Esophagus squamous epithelium (tissue), 5 donors: Measurements from ENCODE around the gene STARD13. TPM values are rescaled to one million over a fixed set of nuclear protein-coding genes. Genes with fewer than 3 reads are reported as not detected.

Experiments used
- DNase-seq: peaks from one replicate; lab custom pipeline; 2025; lab: John Stamatoyannopoulos, UW
- H3K27ac ChIP-seq, 4 donors: fragments of 200-600 bp; sonication (generic); one replicate each; pipeline ENCODE4 v1.5.1; 2016 to 2019; ENCODE audit warnings: mild to moderate bottlenecking in 1 of 4
- H3K27me3 ChIP-seq, 4 donors: fragments of 200-600 bp; sonication (generic); 1 replicate in 3 of 4; 2 replicates in 1 of 4; pipeline versions ENCODE4 v1.5.1 to v1.6.0; 2017 to 2021; ENCODE audit warnings: antibody characterized with exemption in 1 of 4
- H3K36me3 ChIP-seq, 3 donors: fragments of 200-600 bp; sonication (generic); one replicate each; pipeline ENCODE4 v1.5.1; 2016 to 2019
- H3K4me1 ChIP-seq, 3 donors: fragments of 200-600 bp; sonication (generic); one replicate each; pipeline ENCODE4 v1.5.1; 2017 to 2019
- H3K4me3 ChIP-seq, 4 donors: fragments of 200-600 bp; sonication (generic); 1 replicate in 3 of 4; 2 replicates in 1 of 4; pipeline ENCODE4 v1.5.1; 2016 to 2019; ENCODE audit warnings: mild to moderate bottlenecking in 2 of 4, moderate library complexity in 1 of 4
- H3K9me3 ChIP-seq, 3 donors: fragments of 200-600 bp; sonication (generic); one replicate each; pipeline ENCODE4 v1.5.1; 2016 to 2019
- CTCF ChIP-seq, 6 experiments: fragments of 450-650 bp in 4 of 6; fragments of 200-600 bp in 2 of 6; sonication (generic) in 2 of 6; IDR thresholded peaks; one replicate each; pipeline ENCODE4 v1.5.1; 2016 to 2019; ENCODE audit warnings: antibody characterized with exemption in 6 of 6, mild to moderate bottlenecking in 4 of 6, moderate library complexity in 4 of 6
- POLR2A ChIP-seq, 4 donors: fragments of 450-650 bp; IDR thresholded peaks; one replicate each; pipeline ENCODE4 v1.6.1; 2017; ENCODE audit warnings: antibody characterized with exemption in 4 of 4, mild to moderate bottlenecking in 4 of 4, moderate library complexity in 3 of 4
- WGBS, 2 donors: methylation state at CpG; one replicate each; pipeline ENCODE4 v1.1.5; 2018; 5-methylcytosine and 5-hydroxymethylcytosine counted together
- intact Hi-C: fragments of 100-400 bp; cut with DNase I; formaldehyde crosslinking; loops from one replicate; pipeline ENCODE4 v1.15.0; 2022
- total RNA-seq, 4 donors: library from RNA; depleted of rRNA; stranded (reverse); fragments of >200 nt; gene quantifications; one replicate each; pipeline ENCODE4 v1.1.0, GENCODE V29; 2016
- donor health status: DM: yes; HTN: yes; CAD: no.

Gene STARD13
- total RNA-seq, 4 donors from 2014 or later: 1.3 to 18.7 (median 4.4) TPM

GRCh38 chr13:33250609-33251008, 34.9 kb downstream of the STARD13 start:
- no peaks in the 10 kb centered on the region for H3K36me3 ChIP-seq
- DNase-seq: no peak
- H3K27ac ChIP-seq: peak overlapping the region in 3 of 4 donors; percentile 26 to 73 (median 46)
- H3K9me3 ChIP-seq: no peaks in the 10 kb centered on the region
- no peak for TF ChIP-seq CTCF (IDR thresholded peaks at IDR 0.05)
- no peak for TF ChIP-seq POLR2A (IDR thresholded peaks at IDR 0.05)
- intact Hi-C loops: no loop called here
- H3K27me3 ChIP-seq: no peaks in the 10 kb centered on the region
- H3K4me3 ChIP-seq: no peak overlapping the region
- peaks cover 0 to 22% (median 8%) of the 10 kb centered on the region in 3 donors for H3K4me1 ChIP-seq

- H3K9me3 ChIP-seq: no peaks in the 10 kb centered on the region
- H3K36me3 ChIP-seq: no peaks in the 10 kb centered on the region
- no peaks in the 10 kb centered on the region for H3K27me3 ChIP-seq
- intact Hi-C loops: no loop called here
- WGBS, 2 donors: 55 to 58% methylated on average over 3 of the region's 3 CpGs
- H3K27ac ChIP-seq: no peak overlapping the region
- H3K4me1 ChIP-seq: peaks cover 0 to 22% (median 8%) of the 10 kb centered on the region in 3 donors
- no peak overlapping the region for H3K4me3 ChIP-seq
- TF ChIP-seq CTCF (IDR thresholded peaks at IDR 0.05) (no peak), POLR2A (IDR thresholded peaks at IDR 0.05) (no peak)
- DNase-seq: no peak
These were observed 35.7 kb downstream of the STARD13 start for GRCh38 chr13:33249894-33250293.

- Histone ChIP-seq H3K4me3 (no peak overlapping the region), H3K27me3 (no peaks in the 10 kb centered on the region), H3K27ac (no peak overlapping the region), H3K36me3 (no peaks in the 10 kb centered on the region), H3K9me3 (no peaks in the 10 kb centered on the region), H3K4me1 (peaks cover 0 to 22% (median 8%) of the 10 kb centered on the region in 3 donors)
- DNase-seq: no peak
- TF ChIP-seq POLR2A (IDR thresholded peaks at IDR 0.05): no peak
- TF ChIP-seq CTCF (IDR thresholded peaks at IDR 0.05): no peak
- intact Hi-C loops: no loop called here
- WGBS, 2 donors: 89% methylated on average over 6 of the region's 6 CpGs
These were observed 36.5 kb downstream of the STARD13 start for GRCh38 chr13:33249066-33249465.

GRCh38 chr13:33245505-33246158, 39.9 kb downstream of the STARD13 start:
- Histone ChIP-seq H3K9me3 (no peaks in the 10 kb centered on the region), H3K4me1 (peaks cover 0 to 4% (median under 1%) of the 10 kb centered on the region in 3 donors), H3K4me3 (no peak overlapping the region), H3K36me3 (no peaks in the 10 kb centered on the region), H3K27ac (no peak overlapping the region), H3K27me3 (no peaks in the 10 kb centered on the region)
- DNase-seq: no peak
- 84 to 92% methylated on average over 1 of the region's 1 CpG for WGBS, 2 donors
- no peak for TF ChIP-seq POLR2A (IDR thresholded peaks at IDR 0.05)
- intact Hi-C loops: no loop called here

GRCh38 chr13:33244907-33245287, 40.7 kb downstream of the STARD13 start:
- TF ChIP-seq CTCF (IDR thresholded peaks at IDR 0.05): no peak
- no peak for TF ChIP-seq POLR2A (IDR thresholded peaks at IDR 0.05)
- Histone ChIP-seq H3K4me3 (no peak overlapping the region), H3K4me1 (no peaks in the 10 kb centered on the region), H3K27me3 (no peaks in the 10 kb centered on the region), H3K36me3 (no peaks in the 10 kb centered on the region), H3K27ac (no peak overlapping the region), H3K9me3 (no peaks in the 10 kb centered on the region)
- DNase-seq: no peak
- 53 to 73% methylated on average over 4 of the region's 4 CpGs for WGBS, 2 donors
- intact Hi-C loops: no loop called here
